Ishikawa (cell line): ENCODE results near the gene REXO4.

Experiments
- EP300 ChIP-seq: IDR thresholded peaks from 2 replicates; pipeline ENCODE4 v1.6.1; 2012; ENCODE audit warnings: borderline replicate concordance
- FOXM1 ChIP-seq: IDR thresholded peaks from 2 replicates; pipeline ENCODE4 v1.6.1; 2012; ENCODE audit warnings: low read depth, borderline replicate concordance
- MAX ChIP-seq: IDR thresholded peaks from 2 replicates; pipeline ENCODE4 v1.6.1; 2012

DNA sequence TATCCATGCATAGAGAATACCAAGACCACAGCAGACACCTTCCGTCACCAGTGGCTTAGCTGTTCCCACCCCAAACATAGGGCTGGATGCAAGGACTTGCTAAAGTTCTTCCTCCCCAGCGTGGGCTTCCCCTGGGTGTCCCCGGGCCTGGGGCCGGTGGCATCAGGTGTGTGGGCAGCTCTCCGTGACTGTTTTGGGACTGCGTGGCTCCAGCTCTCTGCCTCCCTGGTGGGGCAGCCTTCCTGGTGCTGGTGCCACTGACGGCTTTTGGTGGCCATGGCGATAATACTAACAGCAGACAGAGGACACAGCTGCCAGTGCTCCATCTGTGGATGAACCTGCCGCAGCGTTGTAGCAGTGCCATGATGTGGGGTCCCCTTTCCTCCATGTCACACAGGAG is 46.8 kb upstream of the REXO4 start:
- no peak for TF ChIP-seq EP300
- no peak for TF ChIP-seq MAX
- no peak for TF ChIP-seq FOXM1
